IMR-90 (cell line): ENCODE measurements around the gene SLIT3.

Experiments
- CHD1 ChIP-seq: IDR thresholded peaks from 2 replicates; pipeline ENCODE4 v1.6.1; 2012; ENCODE audit warnings: low read depth, low read length, improper control_type of control experiment
- CTCF ChIP-seq: conservative IDR thresholded peaks from 2 replicates; pipeline ENCODE4 v1.5.1; 2012; ENCODE audit warnings: mild to moderate bottlenecking, low read depth, low read length, improper control_type of control experiment
- ELK1 ChIP-seq: fragments of 150-350 bp; IDR thresholded peaks from 2 replicates; pipeline ENCODE4 v1.6.1; 2016; ENCODE audit warnings: low read depth, mild to moderate bottlenecking, low read length, moderate library complexity, borderline replicate concordance
- POLR2A ChIP-seq: IDR thresholded peaks from 2 replicates; pipeline ENCODE4 v1.6.1; 2012; ENCODE audit warnings: mild to moderate bottlenecking, low read depth, low read length
- RFX5 ChIP-seq: IDR thresholded peaks from 2 replicates; pipeline ENCODE4 v1.8.0; 2012; ENCODE audit warnings: low read depth, mild to moderate bottlenecking, low read length, moderate library complexity
- SMC3 ChIP-seq: fragments of 150-350 bp; IDR thresholded peaks from 2 replicates; pipeline ENCODE4 v1.6.1; 2016; ENCODE audit warnings: low read depth, mild to moderate bottlenecking, antibody characterized with exemption, low read length, moderate library complexity
- USF2 ChIP-seq: fragments of 150-350 bp; IDR thresholded peaks from 2 replicates; pipeline ENCODE4 v1.6.1; 2017; ENCODE audit warnings: mild to moderate bottlenecking, antibody characterized with exemption, low read length, low read depth

- TF ChIP-seq CTCF = no peak
- no peak for TF ChIP-seq CHD1
- no peak for TF ChIP-seq ELK1
- no peak for TF ChIP-seq USF2
- TF ChIP-seq POLR2A = no peak
- TF ChIP-seq RFX5 = no peak
- TF ChIP-seq SMC3 = no peak
Measured at GRCh38 chr5:168792678-168793077, 508.3 kb downstream of the SLIT3 start.
